ENCODE results near the gene SUSD6.
A peak's percentile ranks its signal among the peaks of the same experiment; 100 is the strongest.
"Not testable (repeated sequence)": the region's sequence is repeated elsewhere in the genome, so short reads cannot be mapped to it uniquely, and the experiment has no call there.

Gene SUSD6

GRCh38 chr14:69625299-69626131, 14.1 kb downstream of the SUSD6 start:
- peak; percentile 74 for DNase-seq

GRCh38 chr14:69626132-69626500, 14.7 kb downstream of the SUSD6 start:
- DNase-seq, result no peak

GRCh38 chr14:69629225-69630127, 18.1 kb downstream of the SUSD6 start:
- DNase-seq, result no peak

DNA sequence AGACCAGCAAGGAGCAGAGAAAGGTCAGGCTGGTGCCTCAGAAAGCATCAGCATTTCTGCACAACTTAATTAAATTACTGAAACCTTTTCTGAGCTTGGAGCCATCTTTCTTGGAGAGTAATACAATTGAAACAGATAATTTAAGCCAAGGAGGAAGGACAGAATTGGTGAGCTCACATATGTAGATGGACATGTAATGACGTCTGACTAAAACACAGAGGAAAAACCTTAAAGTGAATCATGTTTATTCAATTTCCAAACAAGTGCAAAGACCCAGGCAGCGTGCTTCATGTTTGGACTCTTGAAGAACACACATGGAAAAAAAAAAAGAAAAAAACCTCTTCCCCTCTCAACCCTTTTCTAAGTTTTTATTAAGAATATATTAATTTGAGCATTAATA, 19.0 kb downstream of the SUSD6 start:
- DNase-seq, result no peak

DNA sequence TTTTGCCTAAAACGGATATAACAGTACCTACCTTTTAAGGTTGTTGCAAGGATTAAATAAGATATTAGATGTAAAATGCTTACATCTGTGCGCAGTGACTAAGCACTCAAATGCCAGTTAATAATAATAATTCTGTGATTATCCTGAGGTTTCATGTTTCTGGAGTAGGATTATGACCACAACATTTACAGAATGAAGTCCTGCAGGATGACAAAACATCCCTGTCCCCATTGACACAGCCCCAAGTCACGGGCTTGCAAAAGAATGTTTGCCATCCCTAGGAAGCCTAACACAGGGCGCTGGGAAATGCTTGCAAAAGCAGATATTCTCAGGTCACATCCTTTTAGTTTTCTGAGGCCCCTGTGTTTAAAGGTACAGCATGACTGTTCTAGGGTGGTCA, 20.1 kb downstream of the SUSD6 start:
- no peak for DNase-seq

DNA sequence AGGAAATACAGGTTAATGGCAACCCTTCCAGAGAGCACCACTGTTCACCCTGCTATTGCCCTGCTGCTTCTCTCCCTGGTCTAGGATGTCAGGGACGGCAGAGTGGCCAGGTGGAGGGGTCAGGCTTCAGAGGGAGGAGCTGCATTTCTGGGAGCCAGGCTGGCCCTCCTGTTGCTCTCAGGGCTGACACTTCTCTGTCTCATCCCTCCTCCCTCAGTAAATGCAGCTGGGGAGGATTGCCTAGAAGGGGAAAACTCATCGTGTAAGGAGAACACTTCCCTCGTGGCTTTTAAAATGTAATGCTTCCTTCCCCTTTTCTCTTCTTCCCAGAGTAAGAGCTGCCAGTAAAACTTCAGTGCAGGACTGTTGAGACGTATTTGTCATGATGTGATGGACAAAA, 20.8 kb downstream of the SUSD6 start:
- DNase-seq, result no peak

DNA sequence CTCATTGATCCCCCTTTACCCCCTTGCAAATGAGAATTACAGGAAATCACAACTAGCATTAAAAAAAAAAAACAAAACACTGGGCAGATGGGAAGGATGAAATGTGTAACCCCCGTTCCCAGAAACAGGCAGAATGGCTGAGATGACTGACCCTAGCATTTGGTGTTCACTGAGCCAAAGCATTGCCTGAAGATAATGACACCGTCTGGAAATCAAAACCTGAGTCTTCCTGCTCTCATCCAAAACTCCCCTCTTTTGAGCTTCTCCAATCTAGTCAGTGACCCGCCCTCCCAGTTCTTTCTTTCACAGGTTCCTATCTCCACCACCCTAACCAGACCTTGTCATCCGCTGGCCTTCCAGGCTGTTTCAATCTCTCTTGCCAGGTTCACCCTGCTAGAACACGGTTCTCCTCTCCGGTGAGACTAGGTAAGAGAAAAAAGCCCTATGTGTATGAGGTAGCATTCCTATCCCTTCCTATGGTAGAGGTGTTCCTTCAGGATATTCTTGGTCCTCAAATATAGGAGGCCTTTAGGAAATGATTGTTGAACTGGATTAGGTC, 21.3 kb downstream of the SUSD6 start:
- no peak for DNase-seq

GRCh38 chr14:69633238-69633637, 21.8 kb downstream of the SUSD6 start:
- DNase-seq, result no peak

GRCh38 chr14:69635981-69636639, 24.7 kb downstream of the SUSD6 start:
- peak; percentile 24 for DNase-seq

GRCh38 chr14:69636718-69637480, 25.5 kb downstream of the SUSD6 start:
- DNase-seq, result no peak

DNA sequence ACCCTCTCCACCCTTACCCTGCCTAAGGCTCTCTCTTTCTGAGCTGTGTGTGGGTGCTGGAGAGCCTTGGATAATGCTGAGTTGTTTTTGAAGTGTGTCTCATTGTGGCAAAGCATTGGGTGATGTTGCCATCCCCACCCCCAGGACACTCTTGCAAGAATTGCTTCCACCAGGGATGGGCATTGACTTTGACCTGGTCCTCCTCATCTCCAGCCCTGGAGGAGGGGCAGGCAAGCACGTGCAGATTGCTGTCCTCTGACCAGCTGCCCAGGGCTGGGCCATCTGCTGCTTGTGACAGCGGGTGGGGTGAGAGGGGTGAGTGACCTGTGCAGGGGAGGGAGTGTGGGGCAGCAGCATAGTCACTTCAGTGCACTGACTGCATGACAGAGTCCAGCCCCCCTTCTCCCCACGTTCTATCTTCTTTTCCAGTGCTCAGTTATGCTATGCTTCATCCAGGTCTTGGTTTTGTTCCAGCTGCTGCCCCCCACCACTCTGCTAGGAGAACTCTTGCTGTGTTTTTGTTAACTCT, 26.2 kb downstream of the SUSD6 start:
- no peak for DNase-seq

DNA sequence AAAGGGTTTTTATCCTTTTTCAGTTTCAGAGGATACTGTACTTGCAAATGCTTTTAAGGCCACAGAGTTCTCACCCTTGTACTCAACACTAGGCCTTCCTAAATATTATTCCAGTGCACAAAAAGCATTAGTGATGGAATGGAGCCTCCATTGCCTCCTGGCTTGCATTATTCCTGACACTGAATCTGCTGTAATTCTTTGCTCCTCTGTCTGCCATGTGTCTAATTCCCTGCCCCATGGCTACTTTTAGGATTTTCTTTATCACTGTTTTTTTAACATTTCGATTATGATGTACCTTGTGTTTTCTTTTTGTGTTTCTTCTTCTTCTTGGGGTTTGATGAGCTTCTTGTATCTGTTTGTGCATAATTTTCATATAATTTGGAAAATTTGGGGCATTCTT, 29.5 kb downstream of the SUSD6 start:
- no peak for DNase-seq

DNA sequence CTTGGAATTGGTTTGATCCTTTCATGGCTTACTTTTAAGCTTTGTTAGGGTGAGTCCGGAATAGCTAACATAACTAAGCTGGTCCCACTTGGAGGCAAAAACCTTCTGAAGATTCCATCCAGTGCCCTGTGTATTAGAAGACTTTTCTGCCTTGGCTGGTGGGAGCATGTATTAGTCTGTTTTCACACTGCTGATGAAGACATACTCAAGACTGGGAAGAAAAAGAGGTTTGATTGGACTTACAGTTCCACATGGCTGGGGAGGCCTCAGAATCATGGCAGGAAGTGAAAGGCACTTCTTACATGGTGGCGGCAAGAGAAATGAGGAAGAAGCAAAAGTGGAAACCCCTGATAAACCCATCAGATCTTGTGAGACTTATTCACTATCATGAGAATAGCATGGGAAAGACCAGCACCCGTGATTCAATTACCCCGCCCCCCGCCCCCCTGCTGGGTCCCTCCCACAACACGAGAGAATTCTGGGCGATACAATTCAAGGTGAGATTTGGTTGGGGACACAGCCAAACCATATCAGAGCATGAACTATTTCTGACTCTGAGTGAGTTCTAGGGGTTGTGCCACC, 30.9 kb downstream of the SUSD6 start:
- not testable (repeated sequence) for DNase-seq

DNA sequence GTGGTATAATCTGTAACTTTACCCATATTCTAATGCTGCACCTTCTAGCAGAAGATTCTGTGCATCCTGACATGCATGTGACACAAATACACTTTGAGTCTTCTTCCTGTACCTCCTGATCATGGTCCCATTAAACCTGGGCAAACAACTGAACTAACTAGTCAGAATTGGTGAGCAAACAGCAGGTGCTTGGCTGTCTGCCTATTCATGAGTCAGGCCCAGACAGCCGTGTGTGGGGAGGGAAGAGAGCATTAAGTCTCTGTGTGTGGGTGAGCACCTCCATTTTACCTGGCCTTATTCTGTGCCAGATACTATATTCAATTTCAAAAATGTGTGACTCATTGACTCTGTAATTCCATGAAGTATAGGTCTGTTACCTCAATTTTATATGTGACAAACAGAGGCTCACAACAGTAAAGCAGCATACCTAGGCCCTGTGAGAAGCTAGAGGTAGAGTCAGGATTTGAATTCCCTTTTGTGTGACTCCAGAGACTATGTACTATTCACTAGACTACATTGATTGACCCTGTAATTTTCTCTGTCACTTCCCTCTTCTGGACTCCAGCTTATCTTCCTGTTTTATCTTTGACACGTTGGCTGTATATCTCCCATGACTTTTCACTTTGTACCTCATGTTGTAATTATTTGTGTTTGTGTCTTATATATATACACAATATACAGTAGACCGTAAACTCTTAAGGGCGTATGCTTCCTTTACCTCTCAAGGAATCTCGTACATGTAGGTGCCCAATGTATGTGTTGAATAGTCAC, 32.2 kb downstream of the SUSD6 start:
- peak; percentile 82 for DNase-seq

DNA sequence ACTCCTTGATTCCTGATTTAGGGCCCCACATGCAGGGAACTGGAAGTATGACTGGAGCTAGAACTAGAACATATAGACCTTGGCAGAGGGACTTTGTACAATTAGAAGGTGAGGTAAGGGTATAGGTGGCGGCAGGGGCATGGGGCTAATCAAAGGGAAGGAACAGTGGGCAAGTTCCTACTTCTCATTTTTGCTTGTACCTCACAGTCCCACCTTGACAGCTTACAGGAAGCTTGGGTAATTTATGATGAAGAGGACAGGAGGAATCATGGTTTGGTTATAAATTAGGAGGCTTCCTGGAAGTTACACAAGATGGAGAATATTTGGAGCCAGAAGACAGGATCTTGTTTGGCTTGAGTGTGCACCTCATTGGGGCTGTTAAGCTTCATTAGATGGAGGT, 33.4 kb downstream of the SUSD6 start:
- DNase-seq, result no peak

DNA sequence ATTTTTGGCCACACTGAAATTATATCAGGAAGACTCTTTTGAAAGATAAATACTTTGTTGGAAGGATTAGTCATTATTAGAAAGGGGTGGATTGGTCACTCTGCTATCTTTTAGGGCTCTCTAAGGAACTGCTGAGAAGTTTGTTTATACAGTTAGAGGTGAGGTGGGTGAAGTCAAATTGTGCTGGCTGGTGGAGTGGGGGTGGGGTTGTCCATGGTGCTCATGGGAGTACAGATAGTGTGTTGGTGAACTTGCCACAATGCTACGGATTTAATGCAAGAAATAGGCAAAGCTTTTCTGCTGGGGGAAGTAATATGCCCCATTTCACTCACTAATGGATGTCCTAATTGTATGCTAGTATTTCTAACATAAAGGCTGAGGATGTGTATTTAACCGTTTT, 35.8 kb downstream of the SUSD6 start:
- DNase-seq, result no peak

DNA sequence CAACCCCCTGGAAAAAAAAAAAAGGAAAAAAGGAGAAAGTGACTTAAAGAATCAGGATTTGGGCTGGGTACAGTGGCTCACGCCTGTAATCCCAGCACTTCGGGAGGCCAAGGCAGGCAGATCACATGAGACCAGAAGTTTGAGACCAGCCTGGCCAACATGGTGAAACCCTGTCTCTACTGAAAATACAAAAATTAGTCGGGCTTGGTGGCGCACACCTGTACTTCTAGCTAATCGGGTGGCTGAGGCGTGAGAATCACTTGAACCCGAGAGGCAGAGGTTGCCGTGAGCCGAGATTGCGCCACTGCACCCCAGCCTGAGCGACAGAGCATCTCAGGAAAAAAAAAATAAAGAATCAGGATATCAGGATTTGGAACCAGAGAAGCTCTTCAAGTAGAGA, 36.2 kb downstream of the SUSD6 start:
- DNase-seq, result not testable (repeated sequence)

DNA sequence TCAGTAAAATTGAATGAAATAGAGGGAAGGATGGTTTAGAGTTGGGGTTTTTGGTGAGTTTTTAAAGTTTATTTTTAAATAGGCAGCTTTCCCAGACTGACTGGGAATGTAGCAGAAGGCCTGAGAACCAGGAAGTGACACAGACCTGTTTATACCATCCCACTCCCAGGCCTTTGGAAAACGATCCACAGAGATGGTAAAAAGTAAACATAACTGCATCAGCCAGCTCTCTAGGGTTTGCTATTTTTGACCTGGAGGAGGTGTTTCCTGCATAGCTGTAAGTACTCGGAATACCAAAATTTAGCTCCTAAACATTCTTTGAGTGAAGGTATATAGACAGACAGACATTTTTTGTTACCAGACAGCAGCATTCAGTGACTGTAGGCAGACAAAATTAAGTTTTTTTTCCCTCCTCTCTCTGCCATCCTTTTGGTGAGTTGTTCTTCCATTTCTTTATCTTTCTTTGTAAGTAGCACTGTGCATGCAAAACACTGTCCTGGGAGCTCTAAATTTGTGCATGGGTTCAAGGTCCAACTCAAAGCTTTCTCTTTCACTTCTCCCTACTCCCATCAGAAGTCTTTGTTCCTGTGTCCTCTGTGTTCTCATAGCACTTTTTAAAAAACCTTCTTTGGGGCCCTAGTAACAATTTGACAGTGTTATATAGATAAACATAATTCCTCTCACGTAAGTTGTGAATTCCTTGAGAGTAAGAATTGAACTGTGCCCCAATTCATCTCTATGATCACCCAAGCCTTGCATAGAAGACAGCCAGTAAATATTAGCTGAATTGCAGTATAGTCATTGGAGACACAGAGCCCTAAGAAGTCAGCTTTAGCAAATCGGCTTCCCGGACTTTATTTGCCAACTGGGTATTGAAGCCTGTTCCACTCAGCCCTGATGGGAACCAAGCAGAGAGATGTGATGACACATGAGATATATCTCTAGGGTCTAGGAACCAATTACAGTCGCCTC, 37.4 kb downstream of the SUSD6 start:
- DNase-seq, result no peak

DNA sequence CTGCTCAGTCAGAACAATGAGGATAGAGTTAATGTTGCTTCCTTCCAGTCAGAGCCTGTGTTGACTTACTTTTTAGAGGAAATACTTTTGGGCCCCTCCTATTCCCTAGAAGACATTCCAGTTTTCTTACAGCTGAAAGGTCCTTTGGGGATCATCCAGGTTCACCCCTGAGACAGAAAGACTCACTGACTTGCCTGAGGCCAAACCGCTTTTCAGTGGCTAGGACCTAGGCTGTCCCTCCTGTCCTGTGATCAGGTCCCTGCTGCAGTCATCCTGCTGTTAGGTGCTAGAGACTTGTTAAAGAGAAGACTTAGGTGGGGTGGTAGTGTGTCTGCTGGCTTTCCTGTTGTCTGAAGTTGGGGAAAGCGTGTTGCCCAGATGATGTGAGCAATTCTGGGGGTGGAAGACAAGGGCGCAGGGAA, 39.6 kb downstream of the SUSD6 start:
- DNase-seq, result peak; percentile 50

DNA sequence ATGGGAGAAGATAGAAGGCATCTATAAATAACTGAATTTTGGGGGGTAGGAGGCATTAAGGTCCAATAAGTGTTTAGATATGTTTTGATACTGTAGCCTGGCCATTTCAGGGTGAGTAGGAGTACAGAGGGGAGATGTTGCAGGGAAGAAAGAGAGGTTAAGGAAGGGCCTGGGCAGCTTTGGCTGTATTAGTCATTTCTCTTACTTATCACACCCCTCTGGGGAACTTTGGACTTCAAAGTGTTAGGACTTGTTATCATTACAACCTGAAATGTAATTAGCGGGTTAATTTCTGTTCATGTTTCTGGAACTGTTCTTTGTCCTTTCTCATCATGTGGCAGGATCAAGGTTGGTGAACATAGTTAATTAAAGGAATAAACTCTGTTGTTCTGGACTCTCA, 40.3 kb downstream of the SUSD6 start:
- no peak for DNase-seq
